ENCODE data around the gene KCNMA1.

The KCNMA1 gene

DNA sequence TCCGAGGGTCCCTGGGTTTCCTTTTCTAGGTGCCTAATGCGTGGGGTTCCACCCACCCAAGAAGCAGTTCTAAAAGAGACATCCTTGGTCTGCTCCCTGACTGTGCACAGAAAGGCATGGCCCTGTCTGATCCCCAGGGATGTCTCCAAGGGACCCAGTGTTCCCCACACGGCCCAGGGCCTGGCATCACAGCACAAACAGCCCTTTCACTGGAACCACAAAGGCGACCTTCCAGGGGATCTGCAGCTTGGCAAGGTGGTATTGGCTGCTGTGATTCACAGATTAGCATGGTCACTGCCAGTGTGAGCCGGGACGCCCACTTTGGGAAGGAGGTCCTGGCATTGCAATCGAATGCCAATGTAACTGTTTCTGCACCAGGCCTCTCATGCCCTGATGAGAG is 6.4 kb downstream of the KCNMA1 start:
- DNase-seq = no peak

DNA sequence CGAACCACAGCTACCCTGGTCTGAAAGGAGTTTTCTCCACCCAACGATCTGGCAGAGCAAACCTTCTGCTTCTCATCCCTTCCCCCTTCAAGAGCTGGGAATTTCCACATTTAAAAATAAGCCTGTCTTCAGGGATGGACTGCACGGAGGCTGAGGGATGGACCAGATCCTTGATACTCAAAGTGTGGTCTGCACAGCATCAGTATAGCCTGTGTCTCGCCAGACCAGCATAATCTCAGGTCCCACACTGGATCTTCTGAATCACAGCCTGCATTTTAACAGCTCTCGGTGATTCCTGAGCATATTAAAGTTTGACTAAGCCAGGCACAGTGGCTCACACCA is 7.1 kb downstream of the KCNMA1 start:
- no peak for DNase-seq

- DNase-seq = no peak
Observed at GRCh38 chr10:77629775-77630506, 7.7 kb downstream of the KCNMA1 start.

DNA sequence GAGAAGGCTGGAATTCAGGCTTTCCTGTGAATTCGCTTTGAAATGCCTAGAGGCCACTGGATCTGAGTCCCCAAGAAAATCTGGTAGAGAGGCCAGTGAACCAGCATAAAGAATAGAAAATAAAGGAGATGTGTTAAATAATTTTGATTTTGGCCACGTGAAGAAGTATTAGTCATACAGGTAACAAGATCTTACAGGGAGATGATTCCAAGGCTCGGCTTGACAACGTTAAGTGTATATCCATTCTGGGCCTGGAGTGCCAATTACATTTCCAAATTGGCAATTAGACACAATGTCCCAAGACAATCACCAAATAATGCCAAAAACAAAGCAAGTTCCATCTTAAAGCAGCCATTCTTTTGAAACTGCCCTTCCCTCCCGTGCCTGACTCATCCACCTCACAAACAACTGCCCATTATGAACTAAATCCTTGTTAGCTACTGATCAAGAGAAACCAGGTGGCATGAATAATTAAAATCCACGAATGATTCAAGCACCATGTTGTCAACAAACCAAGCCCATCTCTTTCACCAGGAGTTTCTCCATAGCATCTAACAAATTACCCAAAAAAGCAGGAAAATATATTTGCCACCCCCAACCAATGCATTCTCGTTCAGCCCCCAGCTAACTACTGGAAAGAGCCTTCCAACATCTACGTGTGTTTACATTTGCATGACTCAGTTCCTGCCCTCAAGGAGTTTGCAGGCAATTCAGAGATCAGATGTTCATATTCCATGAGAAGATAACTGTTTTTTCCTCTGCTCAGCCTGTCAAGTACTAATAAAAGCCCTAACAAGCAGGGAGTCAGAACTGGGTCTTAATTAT is 8.5 kb downstream of the KCNMA1 start:
- DNase-seq = no peak

- no peak for DNase-seq
Observed at GRCh38 chr10:77626266-77626935, 11.2 kb downstream of the KCNMA1 start.

DNA sequence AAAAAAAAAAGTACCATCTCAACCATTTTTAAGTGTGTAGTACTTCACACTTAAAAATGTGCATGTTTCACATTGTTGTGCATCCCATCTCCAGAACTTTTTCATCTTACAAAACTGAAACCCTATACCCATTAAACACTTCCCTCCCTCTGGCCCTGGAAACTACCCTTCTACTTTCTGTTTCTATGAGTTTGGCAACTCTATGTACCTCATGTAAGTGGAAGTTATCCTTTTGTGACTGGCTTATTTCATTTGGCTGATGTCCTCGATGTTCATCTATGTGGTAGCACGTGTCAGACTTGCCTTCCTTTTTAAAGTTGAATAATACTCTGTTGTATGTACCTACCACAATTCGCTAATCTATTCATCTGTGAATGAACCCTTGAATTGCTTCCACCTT is 12.2 kb downstream of the KCNMA1 start:
- DNase-seq = peak; percentile 10

DNA sequence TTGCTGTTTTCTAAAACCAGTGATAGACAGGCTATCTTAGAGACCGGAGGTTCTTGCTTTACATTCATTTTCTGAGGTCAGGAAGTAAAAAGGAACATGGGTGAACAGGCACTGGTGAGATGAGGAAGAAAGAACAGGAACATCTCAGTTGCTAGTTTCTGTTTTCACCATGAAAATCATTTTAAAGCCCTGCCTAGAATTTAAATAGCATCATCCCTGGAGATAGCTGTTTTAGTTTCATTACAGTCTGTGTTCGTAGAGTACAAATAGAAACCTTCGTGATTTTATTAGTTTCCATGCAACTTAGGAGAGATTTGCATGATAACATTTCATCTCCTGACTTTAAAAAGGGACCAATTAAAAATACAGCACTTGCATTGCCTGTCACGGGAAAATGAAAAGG is 14.7 kb downstream of the KCNMA1 start:
- DNase-seq = no peak

DNA sequence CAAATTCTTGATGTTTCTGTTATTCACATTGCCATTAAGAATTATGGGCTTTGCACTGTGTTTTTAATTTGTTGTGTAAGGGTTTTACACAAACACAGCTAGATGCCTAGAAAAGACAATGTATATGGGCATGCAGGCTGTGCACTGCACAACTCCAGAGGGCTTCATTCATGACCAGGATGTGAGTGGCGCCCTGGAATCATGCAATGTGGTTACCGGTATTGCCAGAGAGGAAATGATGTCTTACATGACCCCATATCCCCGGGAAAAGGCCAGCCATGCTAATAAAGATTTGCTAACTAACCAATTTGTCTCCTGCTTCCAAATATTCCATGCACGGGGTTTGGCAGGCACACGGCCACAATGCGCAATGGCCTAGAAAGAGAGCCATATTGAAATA is 16.9 kb downstream of the KCNMA1 start:
- DNase-seq = no peak

DNA sequence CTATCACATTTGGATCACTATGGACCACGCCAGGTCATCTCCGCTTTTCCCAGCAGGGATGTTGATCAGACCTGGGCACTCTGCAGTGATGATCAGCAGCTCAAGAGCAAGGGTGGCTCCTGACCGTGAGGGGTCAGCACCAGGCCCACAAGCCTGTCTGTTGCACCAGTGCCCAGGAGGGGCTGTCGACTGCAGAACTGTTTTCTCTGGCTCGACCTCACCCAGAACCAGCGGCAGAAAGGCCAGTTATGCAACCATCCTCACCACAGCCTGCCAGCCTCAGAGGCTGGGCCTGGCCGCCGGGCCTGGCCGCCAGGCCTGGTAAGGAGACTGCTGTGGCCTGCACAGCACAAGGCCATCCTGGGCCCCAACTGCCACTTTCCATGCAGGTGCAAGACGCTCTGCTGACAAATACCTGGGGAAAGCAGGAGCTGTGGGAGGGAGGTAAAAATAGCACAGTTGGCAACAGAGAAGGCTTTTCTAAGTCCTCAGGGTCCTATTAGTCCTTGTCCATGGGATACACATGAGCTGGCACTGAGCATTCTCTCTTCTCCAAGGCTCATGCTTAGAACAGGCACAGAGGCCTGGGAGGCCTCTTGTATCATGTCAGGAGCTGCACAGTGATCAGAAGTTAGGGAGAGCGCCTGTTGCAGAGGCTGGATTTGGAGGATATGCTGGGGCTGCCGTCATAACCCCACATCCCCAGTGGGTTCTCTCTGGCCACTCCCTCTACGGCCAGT is 17.5 kb downstream of the KCNMA1 start:
- DNase-seq = no peak

DNA sequence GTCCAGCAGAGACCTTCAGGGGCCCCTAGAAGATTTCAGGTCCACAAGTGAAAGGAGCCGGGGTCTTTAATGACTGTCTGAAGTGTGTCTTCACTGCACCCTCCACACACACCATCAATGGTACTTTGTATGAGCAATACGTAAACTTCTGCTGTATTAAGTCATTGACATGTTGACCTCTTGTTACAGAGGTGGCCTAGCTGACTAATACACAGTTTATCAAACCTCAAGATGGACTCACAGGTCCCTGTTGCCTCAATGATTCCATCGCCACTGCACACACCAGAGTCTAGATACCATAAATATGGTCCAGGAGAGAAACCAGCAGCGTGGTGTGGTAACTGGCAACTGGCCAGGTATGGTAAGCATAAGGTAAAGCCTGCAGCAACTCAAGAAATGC is 19.5 kb downstream of the KCNMA1 start:
- no peak for DNase-seq

GRCh38 chr10:77616766-77617165 is 20.8 kb downstream of the KCNMA1 start:
- no peak for DNase-seq

GRCh38 chr10:77614778-77615625 is 22.6 kb downstream of the KCNMA1 start:
- no peak for DNase-seq

DNA sequence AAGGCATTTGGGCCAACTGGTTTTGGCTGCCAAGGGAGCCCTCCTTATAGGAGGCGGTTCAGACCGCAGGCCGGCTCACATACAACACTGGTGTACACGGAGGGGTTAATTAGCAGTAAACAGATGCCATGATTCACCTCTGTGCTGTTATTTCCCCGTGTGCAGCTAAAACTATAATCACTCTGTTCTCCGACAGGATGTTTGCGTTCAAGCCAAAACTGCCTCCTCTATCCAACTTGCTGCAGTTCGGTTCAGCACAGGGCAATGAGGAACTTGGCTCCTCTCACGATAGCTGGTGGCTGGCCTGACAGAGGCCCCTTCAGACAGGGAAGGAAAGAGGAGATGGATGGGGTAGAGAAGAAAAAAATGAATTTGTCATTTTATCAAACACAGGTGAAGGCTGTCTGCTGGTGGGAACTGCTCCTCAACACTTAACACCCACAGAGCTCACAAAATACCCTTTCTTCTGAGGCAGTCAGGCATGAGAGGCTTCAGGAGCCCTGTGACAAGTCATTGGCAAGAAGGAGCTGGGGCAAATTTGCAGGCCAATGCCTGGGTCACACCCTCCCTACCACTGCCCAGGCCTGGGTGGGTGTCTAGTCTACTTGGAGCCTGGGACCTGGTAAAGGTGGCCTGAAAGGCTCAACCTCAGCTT is 24.0 kb downstream of the KCNMA1 start:
- no peak for DNase-seq

GRCh38 chr10:77611670-77612069 is 25.9 kb downstream of the KCNMA1 start:
- DNase-seq = no peak

DNA sequence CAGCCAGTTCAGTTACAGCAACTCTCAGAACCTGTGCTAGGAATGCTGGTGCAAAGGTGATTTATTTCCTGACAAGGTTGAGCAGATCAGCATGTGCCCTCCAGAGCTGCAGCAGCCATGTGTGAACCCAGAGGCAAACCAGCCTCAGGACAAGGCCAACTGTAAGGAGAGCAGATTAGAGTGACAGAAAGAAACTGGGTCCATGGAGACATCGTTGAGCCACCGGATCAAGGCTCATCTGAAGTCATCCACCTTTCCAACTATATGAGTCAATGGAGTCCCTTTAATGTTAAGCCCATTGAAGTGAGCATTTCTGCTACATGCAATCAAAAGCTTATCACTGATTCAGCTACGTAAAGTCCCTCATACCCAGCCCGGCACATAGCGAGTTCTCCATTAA is 26.4 kb downstream of the KCNMA1 start:
- DNase-seq = no peak

DNA sequence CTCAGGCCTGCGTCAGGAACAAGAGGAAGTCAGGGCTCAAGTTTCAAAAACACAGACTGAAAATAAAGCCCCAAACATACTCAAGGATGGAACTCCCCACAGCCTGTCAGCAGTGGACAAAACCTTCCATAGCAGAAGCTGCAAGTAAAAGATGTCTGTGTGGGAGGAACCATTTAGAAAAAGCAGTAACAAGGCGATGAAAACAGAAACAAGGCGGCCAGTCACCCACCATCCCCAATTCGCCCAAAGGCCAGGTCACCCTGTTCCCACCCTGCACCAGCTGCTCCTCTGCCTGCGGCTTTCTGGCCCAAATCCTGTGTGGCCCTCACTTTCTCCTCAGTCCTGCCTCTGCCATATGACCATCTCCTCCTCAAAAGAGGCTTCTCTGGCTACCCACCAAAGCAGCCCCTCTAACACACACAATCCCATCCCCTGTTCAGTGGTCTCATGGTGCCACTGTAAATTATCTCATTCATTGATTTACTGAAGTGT is 27.8 kb downstream of the KCNMA1 start:
- DNase-seq = no peak

GRCh38 chr10:77608281-77608680 is 29.3 kb downstream of the KCNMA1 start:
- no peak for DNase-seq

- no peak for DNase-seq
Observed at GRCh38 chr10:77606751-77607150, 30.9 kb downstream of the KCNMA1 start.

DNA sequence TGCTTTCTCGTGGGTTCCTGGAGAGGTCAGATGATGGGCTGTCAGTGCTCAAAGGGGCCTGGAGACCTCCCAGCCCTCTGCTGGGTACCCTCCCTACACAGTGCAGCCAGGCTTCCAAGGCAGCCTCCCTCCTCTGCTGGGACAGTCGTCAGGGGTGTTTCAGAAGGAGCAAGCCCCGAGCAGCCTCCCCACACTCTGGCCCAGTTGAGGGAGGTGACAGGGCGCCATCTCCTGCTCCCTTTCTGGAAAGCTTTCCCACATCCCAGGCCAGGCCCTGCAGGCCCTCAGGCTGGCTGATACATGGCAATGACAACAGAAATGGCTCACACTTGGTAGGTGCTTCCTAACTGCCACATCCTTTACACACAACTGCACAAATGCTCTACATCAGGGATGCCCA is 32.1 kb downstream of the KCNMA1 start:
- DNase-seq = no peak

GRCh38 chr10:77604941-77605351 is 32.7 kb downstream of the KCNMA1 start:
- DNase-seq = no peak

DNA sequence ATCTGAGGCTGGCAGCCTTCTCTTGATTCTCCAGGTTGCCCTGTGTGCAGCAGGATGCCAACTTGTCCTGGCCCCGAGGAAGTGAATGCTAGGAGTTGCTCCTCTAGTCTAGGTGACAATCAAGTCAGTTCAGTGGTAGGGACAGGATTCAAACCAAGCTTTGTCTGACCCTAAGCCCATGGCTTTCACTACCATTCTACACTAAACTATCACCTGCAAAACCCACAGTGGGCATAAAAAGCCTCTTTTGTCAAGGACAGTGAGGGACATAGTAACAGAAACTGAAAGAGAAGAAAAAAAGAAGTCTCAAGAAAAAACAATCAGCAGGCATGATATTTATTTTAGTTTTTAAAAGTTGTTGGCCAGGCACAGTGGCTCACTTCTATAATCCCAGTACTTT is 33.5 kb downstream of the KCNMA1 start:
- DNase-seq = no peak

DNA sequence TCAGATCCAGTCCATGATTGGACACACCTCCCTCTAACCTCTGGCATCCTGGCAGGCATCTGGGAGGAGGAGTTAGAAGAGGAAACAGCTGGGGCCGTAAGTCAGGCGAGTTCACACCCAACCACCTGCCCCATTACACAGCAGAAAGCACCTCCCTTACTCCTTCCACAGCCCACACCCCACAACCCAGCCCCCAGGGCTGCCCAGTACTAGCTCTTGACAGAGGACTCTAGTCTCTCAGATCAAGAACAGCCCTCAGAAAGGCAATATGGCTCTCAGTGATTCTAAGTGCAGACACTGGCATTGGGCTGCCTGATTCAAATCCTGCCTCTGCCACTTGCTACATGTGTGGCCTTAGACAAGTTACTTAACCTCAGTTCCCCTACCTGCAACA is 34.1 kb downstream of the KCNMA1 start:
- DNase-seq = no peak

All from CD4-positive, alpha-beta T cell treated with Interleukin-4 for 4 hours (primary cell).